KG1 (cell line): ENCODE results near the gene NEDD8.

Experiments
- DNase-seq: peaks from one replicate; lab custom pipeline; 2025; lab: John Stamatoyannopoulos, UW

The NEDD8 gene

GRCh38 chr14:24263848-24264247 is 31.7 kb upstream of the NEDD8 start:
- no peak for DNase-seq

DNA sequence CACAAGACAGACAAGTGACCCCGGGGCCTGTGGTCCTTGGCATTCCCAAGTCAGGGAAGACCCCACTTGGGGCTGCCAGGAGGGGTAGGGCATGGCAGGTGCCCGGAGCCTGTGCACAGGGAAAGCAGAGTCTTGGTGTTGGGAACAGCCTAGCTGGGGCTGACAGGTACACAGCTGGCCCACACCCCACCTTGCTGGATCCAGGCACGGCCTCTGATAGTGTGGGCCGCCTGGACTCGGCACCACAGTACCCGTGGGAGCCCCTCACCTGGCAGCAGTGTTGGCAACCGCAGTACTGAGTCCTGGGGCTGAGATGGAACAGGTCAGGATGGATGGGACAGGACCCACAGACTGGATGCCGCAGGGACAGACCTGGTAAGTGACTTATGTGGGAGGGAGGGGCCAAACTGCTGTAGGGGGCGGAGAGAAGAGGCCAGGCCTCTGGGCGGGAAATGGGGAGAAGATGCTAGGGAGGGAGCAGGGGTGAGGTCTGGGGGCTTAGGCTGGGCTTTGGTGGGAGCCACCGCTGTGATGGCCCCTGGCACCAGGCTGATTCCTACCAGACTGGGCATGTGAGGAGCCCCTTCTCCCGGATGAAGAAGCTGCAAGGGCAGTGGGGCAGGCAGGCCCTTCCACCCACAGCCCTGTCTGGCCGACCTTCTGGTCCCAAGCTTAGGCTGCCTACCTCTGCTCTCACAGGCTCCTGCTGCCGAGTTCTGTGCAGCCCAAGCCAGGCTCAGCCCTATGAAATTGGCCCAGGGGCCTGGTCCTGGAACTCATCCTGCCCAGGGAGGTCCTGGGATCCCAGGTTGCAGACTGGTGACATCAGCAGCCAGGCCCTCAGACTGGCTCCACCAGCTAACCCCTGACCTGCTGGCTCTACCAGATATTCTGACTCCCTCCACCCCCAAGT is 30.9 kb upstream of the NEDD8 start, which contains the start of gene TGM1:
TGM1 (minus strand) TSS at position 357 of the 913 bp plus-strand sequence. CDS start 825 bp downstream, outside the sequence.
- DNase-seq = no peak

DNA sequence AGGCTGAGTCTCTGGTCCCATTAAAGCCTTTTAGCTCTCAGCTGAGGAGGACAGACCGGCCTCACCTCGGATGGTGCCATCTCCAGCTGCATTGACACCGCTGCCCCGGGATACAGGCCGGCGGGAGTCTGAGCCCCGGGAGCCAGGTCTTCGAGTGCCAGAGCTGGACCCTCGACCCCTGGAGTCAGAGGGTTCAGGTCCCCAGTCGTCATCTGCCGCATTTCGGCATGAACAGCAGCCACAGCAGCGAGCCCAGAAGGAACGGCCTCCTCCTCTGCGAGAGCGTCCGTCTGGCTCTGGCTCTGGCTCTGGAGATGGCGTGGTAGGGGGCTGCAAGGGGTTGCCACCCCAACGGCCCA is 29.8 kb upstream of the NEDD8 start:
- no peak for DNase-seq

GRCh38 chr14:24261256-24261968 is 29.2 kb upstream of the NEDD8 start:
- DNase-seq = no peak

DNA sequence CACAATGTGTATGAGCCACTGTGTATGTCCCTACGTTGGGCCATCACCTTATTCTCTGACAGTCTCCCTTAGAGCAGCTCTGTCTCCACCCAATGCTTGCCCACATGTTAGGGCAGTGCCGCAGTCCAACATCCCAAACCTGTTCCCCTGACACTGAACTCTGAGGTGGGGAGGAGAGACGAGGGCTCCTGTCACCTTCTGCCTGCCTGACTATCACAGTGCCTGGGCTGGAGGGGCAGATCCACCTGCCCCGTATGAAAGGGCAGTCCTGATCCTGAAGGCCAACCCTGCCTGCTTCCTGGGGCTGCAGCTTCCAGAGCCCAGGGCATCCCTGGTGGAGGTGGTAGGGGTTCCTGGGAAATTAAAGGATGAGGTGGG is 28.6 kb upstream of the NEDD8 start:
- DNase-seq = no peak

GRCh38 chr14:24260026-24260779 is 28.0 kb upstream of the NEDD8 start:
- DNase-seq = no peak

- no peak for DNase-seq
Observed at GRCh38 chr14:24259282-24260025, 27.3 kb upstream of the NEDD8 start.

DNA sequence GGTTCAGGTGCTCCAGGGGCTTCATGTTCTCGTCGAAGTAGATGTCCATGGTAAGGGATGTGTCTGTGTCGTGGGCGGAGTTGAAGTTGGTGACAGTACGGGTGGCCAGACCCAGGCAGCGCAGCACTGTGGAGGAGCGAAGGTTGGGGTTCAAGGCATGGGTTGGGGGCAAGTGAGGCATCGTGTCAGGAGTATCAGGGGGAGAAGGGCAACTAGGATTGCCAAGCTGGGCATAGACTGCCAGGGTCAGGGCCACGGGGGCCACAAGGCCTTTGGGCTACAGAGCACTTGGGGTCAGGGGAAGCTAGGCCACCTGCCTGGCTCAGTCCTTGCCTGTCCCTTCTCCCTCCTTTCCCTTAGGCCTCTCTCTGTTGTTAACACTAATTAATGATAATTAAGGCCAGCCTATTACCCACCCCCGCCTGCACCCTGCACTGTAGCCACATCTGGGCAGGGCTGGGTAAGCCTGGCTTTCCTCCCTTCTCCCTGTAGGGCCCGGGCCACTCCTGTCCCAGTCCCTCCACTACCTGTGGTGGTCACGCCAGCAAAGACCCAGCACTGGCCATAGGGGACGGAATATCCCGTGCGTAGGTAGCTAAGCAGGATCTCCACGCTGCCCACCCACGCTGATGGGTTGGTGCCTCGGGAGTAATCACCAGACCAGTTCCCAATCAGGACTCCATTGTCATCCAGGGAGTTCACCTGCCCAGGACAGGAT is 26.5 kb upstream of the NEDD8 start:
- DNase-seq = no peak

GRCh38 chr14:24258119-24258518 is 26.0 kb upstream of the NEDD8 start:
- no peak for DNase-seq

DNA sequence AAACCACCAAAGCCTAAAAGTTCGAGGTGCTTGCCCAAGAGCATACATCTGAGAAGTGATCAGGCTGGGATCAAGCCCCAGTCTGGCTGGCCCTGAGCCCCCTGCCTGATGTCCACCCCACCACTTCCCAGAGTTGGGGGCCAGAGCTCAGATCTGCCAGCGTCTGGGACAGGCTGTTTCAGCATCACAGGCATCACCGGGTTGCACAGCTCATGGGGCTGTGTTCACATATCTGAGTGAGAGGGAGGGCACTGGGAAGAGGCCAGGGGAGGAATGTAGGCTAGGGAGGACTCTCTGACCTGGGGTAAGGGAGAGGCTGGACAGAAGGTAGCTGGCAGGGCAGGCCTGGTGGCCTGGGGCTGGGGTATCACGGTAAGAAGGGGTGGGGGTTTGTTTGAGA is 24.8 kb upstream of the NEDD8 start:
- no peak for DNase-seq

DNA sequence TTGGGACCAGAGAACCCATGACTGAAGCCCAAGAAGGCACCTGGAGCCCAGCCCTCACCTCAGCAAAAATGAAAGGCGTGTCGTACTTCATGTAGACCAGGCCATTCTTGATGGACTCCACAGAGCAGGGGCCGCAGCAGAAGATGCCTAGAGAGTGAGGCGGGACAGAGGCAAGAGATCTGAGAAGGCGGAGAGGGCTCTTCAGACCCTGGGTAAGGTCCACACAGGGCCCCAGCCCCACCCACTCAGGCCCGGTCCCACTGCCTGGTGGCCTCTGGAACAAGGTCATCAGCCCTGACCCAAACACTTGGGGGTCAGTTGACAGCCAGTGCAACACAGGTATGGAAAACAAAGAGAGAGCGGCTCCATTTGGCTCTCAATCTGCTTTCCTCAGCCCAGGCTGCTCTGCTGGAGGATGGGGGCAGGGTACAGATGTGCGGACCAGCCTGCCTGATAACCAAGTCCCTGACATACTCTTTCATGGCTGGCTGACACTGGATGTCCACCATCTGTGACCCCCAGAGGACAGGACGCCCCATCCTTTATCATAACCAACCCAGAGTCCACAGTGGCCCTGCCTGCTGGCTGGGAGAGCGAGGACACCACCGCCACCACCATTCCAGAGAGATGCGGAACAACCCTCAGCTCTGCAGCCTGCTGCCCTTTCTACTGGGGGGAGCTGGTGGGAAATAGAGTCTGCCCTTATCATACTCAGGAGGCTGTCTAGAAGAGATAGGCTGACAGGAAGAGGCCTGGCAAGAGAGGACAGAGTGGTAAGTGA is 24.0 kb upstream of the NEDD8 start:
- no peak for DNase-seq

GRCh38 chr14:24255438-24255837 is 23.3 kb upstream of the NEDD8 start:
- no peak for DNase-seq

GRCh38 chr14:24254630-24255392 is 22.6 kb upstream of the NEDD8 start:
- no peak for DNase-seq

GRCh38 chr14:24253936-24254335 is 21.8 kb upstream of the NEDD8 start:
- no peak for DNase-seq

DNA sequence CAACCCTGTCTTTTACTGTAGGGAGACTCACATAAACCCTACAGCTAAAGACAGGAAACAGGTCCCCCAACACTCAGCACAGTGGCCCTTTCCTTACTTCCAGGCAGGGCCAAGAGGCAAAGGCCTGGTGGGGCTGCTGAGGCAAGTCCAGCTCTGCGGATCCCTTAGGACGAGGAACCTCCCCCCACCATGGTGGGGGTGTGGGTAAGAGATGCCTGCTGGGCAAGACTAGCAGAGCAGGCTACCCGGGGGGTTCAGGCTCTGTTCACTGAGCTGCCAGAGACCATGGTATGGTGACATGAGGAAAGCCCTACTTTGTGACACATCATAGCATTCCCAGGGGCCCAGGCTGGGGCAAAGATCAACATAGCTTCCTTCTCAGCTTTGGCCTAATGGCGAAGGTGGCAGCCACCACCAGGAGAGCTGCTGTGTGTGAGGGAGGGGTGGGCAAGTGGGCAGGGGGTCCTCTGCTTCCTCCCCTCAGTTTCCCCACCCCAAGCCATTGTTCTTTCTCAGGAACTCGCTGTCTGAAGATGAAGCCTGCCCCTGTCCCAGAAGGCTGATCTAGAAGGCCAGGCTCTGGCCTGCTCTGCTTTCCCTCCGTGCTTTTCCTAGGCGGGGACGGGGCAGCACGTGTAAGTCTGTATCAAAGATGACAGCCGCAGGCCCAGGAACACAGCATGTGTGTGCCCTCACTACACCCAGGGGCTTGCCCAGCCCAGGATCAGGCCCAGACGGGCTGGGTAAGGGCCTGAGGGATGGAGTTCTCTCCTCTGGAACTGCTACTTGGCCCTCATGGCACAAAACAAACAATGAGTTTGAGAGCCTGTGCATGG is 20.3 kb upstream of the NEDD8 start:
- no peak for DNase-seq

DNA sequence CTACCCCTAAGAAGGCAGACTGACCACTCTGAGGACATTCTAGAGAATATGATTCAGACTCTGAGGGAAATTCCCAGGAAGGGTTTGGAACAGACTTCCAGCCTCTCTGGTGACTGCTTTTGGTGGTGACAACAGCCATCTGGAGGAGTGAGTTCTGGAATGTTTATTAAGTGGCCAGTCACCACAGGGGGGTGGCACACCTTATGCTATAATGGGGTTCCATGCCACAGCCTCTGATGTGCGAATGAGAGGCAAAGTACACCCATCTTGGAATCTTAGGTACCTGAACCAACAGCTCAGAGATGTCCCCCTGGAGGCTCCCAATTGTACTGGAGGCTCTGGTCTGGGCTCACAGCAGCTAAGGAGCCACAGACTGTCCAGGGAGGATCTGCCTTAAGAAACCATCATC is 19.7 kb upstream of the NEDD8 start:
- no peak for DNase-seq

- DNase-seq = no peak
Observed at GRCh38 chr14:24250354-24250753, 18.2 kb upstream of the NEDD8 start.

DNA sequence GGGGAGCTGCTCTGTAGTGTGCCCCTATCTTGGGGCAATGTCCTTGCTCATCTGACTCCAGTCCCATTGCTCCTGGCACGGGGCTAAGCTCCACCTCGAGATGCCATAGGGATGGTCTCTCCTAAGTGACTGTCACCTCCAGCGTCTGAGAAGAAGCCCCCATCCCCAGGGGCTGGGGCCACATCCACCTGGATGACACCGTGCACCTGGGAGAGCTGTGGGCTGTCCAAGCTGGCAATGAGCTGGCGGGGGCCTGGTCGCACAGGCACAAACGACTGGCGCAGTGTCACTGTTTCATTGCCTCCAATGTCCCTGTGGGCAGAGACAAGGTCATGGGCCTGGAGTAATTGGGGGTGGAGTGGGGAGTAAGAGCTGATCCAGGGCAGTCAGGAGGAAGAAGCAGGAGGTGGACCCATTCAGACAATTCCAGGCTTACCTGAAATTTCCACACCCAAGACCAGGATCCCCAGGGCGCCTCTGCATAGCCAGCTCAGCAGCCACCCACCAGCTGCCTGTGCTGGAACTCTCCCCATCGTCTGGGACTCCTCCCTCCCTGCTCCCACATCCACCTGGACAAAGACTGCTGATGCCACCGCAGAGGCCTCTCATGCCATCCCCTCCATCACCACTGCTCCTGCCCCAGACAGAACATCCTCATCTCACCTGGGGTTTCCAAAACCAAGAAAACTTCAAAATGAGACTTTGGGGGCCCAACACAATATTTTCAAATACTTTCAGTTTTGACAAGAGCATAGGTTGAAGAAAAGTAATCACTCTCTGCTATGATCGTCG is 17.3 kb upstream of the NEDD8 start:
- DNase-seq = no peak
